Activated CD4-positive, alpha-beta T cell treated with anti-CD3 and anti-CD28 coated beads for 24 hours (primary cell): Measurements from ENCODE around the gene HMSD.

Experiments used
- DNase-seq, 2 donors: peaks; one replicate each; pipeline ENCODE4 v3.0.0-alpha.2; 2020; ENCODE audit warnings: low read depth in 2 of 2

Gene HMSD

GRCh38 chr18:63956755-63957154 is 7.7 kb downstream of the HMSD start:
- DNase-seq: no peak

GRCh38 chr18:63960891-63961290 is 11.8 kb downstream of the HMSD start:
- no peak for DNase-seq

DNA sequence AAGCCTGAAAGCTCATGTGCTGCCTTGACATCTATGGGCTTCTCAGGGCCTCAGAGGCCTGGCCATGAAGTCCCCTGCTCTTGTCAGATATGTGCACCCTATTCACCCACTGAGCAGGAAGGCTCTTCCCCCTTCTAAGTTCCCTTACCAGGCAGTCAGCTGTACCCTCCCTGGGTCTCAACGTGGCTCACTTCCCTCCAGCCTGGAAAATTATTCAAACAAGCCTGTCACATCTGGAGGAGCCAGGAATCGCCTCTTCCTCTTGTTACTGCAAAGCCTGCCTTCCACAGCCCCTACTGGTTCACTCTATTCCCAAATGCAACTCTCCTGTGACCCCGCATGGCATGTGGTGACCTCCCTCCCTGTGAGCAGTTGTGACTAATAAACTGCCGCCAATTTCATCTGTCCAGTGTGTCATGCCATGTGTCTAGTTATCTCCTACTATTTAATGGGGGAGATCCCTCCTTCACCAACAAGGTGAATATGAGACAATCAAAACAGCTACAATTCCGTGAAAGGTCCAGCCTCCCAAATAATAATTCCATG is 12.4 kb downstream of the HMSD start:
- no peak for DNase-seq

DNA sequence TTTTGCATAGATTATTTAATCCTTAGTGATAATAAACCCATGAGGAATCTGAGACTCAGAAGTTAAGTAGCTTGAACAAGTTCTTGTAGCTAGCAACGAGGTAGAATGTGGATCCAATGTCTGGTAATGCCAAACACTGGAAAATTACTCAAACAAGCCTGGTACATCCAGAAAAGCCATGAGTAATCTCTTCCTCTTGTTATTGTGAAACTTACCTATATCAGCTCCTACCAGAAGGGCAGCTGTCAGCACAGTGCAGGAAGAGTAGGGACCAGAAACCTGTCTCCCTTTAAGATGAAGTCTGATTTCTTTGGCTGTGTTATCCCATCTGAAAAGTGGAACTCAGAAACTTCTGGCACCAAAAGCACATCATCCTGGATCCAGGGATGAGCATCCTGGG is 13.0 kb downstream of the HMSD start:
- DNase-seq: no peak

DNA sequence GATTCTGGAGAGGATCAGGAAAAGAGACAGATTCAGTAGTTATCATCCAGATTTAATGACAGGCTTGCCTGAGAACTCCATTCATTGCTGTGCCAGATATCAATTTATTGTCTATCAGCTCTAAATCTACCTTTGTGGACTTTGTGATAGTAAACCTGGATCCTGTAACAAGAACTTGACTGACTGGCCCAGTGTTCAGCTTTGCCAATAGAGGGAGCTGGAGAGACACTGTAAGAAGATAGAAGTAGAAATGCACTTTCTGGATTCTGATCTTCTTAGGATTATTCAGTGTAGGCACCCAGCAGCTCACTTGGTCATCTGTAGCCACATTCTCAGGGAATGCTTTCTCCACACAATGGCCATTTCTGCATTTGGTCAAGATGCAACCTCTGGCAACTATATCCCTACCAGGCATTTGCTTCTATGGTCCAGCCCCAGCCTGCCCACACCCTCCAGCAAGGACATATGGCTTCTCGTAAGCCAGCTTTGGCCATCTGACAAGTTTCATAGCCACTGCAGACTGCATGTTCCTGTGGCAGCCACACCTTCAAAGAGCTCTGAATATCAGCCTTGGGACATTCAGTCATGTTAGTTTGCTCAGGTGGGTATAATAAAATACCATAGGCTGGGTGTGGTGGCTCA is 14.6 kb downstream of the HMSD start:
- peak in 1 of 2 donors; percentile 22 for DNase-seq

GRCh38 chr18:63964908-63965307 is 15.8 kb downstream of the HMSD start:
- DNase-seq: no peak

- no peak for DNase-seq
These were observed 16.7 kb downstream of the HMSD start for GRCh38 chr18:63965716-63966330.

GRCh38 chr18:63969942-63970808 is 21.1 kb downstream of the HMSD start, which contains the start of gene SERPINB8:
Gene SERPINB8 (plus strand): TSS chr18:63970081. CDS start chr18:63978309, 8,228 bp downstream.
- peak; percentile 66 to 75 for DNase-seq

GRCh38 chr18:63970809-63971205 is 21.7 kb downstream of the HMSD start:
- DNase-seq: no peak

GRCh38 chr18:63971320-63972001 is 22.4 kb downstream of the HMSD start:
- no peak for DNase-seq

DNA sequence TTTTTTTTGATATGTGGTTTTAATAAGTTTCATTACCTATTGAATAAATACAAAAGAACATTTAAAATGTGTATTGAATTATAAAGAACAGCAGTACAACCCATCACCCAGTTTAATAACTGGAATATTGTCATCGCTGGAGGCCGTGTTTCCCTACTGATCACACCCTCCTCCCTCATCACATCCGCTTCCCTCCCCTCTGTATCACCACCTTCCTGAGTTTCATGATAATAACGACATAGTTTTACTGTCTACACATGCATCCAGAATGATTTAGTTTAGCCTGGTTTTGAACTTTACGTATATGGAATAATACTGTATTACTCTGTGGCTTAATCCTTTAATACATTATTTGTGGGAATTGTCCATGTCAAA is 22.9 kb downstream of the HMSD start:
- no peak for DNase-seq

GRCh38 chr18:63974991-63975390 is 25.9 kb downstream of the HMSD start:
- DNase-seq: no peak

DNA sequence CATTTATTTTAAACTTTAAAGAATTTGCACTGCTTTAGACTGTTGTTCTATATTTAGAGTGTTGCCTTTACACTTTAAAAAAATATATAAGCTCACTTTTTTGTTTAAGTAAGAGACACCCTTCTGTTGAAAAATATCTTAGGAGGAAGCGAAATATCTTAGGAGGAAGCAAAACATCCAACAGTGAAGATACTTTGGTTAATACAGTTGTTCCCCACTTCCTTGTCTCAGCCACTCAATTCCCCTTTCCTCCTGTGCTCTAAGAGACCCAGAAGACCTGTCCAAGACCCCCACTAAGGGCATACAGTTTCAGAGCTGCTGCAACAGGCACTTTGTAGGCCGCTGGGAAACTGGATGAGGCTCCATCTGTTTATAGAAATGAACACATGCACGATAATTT is 26.5 kb downstream of the HMSD start:
- no peak for DNase-seq

GRCh38 chr18:63977040-63977439 is 27.9 kb downstream of the HMSD start:
- no peak for DNase-seq

DNA sequence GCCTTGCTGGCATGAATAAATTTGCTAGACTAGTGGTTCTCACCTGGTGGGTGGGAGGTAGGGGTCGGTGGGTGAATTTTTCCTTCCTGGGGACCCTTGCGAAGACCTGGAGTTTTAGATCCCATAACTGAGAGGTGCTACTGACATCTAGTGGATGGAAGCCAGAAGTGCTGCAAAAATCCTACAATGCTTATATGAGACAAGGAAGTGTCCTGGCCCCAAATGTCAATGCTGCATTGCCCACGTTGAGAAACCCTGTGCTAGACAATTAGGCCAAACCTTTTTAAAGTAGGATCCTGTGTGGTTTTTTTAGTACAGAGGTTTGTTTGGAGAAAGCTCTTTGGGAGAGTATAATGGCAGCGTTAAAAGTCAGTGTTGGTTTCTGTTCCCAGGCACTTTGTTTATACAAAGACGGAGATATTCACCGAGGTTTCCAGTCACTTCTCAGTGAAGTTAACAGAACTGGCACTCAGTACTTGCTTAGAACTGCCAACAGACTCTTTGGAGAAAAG is 30.4 kb downstream of the HMSD start:
- DNase-seq: peak in 1 of 2 donors; percentile 18

GRCh38 chr18:63980027-63980426 is 30.9 kb downstream of the HMSD start:
- no peak for DNase-seq

DNA sequence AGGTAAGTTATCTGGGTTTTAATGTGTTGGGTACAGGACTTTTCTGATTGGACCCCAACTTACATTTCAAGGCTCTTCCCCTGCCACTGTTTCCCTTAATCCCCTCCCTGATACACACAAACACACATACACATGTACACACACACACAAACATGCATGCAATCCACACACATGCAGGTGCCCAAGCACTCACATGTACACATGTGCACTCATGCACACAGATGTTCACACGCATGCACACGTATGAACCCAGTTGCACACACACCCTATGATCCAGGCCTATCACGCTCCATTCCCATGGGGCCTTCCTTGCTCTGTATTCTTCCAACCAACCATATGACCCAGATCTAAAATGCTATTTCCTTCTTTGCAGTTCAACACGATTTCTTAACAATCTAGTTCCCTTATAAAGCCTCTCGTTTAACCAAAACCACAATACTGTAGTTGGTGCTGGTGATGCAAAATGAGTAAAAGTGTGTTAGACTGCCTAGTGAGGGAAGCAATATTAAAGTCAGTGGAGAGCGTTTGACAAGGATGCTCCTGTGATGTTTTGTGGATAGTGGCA is 31.9 kb downstream of the HMSD start:
- DNase-seq: no peak

- no peak for DNase-seq
These were observed 32.6 kb downstream of the HMSD start for GRCh38 chr18:63981719-63982118.

GRCh38 chr18:63982361-63982760 is 33.3 kb downstream of the HMSD start:
- DNase-seq: no peak

DNA sequence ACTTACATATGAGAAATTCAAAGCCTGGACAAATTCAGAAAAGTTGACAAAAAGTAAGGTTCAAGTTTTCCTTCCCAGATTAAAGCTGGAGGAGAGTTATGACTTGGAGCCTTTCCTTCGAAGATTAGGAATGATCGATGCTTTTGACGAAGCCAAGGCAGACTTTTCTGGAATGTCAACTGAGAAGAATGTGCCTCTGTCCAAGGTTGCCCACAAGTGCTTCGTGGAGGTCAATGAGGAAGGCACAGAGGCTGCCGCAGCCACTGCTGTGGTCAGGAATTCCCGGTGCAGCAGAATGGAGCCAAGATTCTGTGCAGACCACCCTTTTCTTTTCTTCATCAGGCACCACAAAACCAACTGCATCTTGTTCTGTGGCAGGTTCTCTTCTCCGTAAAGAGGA is 37.8 kb downstream of the HMSD start:
- no peak for DNase-seq

- DNase-seq: no peak
These were observed 38.6 kb downstream of the HMSD start for GRCh38 chr18:63987743-63988142.
